Measurements from ENCODE around the gene ZNF414. TPM values are rescaled to one million over a fixed set of nuclear protein-coding genes. Genes with fewer than 3 reads are reported as not detected.
"Not testable (repeated sequence)": the region's sequence is repeated elsewhere in the genome, so short reads cannot be mapped to it uniquely, and the experiment has no call there.

Gene ZNF414
- total RNA-seq, 1 experiment from 2014 or later, result 4.6 TPM

DNA sequence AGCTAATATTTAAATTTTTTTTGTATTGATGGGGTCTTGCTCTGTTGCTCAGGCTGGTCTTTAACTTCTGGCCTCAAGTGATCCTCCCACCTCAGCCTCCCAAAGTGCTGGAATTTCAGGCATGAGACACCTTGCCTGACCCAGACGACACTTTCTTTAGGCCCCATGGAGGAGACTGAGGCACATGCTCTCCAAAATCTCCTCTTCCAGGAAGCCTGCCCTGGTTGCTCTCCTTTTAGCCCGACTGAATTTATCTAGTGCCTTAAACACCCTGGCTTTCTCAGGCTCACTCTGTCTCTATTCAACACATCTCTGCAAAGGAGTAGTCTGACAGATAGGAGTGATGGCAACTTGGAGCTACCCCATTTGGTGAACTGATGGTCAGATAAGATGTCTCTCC lies 44.4 kb upstream of the ZNF414 start:
- no peaks in the 10 kb centered on the region for H3F3A ChIP-seq (ENCODE audit: low read length, unreplicated experiment)
- ATAC-seq (no peak), DNase-seq (no peak)
- no peak overlapping the region for H3K4me3 ChIP-seq (ENCODE audit: low read length)
- no peaks in the 10 kb centered on the region for H3K79me2 ChIP-seq (ENCODE audit: low read length)
- no peak overlapping the region for H3K9ac ChIP-seq (ENCODE audit: low read length)
- BruUV-seq (replicated peaks), result no TSS peak
- ChIA-PET POLR2A (ENCODE audit: unreplicated experiment) (no interaction called here), CTCF (no interaction called here)
- no peak overlapping the region for H3K4me2 ChIP-seq (ENCODE audit: low read length)
- no peaks in the 10 kb centered on the region for H3K4me1 ChIP-seq (ENCODE audit: insufficient read depth, low read length)
- H3K36me3 ChIP-seq (ENCODE audit: low read depth, low read length), result no peaks in the 10 kb centered on the region
- TF ChIP-seq, protein P1, sequence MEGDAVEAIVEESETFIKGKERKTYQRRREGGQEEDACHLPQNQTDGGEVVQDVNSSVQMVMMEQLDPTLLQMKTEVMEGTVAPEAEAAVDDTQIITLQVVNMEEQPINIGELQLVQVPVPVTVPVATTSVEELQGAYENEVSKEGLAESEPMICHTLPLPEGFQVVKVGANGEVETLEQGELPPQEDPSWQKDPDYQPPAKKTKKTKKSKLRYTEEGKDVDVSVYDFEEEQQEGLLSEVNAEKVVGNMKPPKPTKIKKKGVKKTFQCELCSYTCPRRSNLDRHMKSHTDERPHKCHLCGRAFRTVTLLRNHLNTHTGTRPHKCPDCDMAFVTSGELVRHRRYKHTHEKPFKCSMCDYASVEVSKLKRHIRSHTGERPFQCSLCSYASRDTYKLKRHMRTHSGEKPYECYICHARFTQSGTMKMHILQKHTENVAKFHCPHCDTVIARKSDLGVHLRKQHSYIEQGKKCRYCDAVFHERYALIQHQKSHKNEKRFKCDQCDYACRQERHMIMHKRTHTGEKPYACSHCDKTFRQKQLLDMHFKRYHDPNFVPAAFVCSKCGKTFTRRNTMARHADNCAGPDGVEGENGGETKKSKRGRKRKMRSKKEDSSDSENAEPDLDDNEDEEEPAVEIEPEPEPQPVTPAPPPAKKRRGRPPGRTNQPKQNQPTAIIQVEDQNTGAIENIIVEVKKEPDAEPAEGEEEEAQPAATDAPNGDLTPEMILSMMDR (conservative IDR thresholded peaks at IDR 0.05; ENCODE audit: low read depth, low read length), result no peak
- TF ChIP-seq EZH2 (IDR thresholded peaks at IDR 0.05; ENCODE audit: low read length, unreplicated experiment) (no peak), EZH2phosphoT487 (IDR thresholded peaks at IDR 0.05; ENCODE audit: borderline replicate concordance, low read length) (no peak)
- no peaks in the 10 kb centered on the region for H3K9me2 ChIP-seq (replicated peaks; ENCODE audit: low read length)
- no peaks in the 10 kb centered on the region for H4K20me1 ChIP-seq (ENCODE audit: low read length)
- H3K9me3 ChIP-seq (ENCODE audit: low read length), result no peaks in the 10 kb centered on the region
- no peak overlapping the region for H2AFZ ChIP-seq (ENCODE audit: low read length)
- intact Hi-C loops (cut with micrococcal nuclease), result no loop called here
- no peaks in the 10 kb centered on the region for H3K27me3 ChIP-seq (ENCODE audit: low read length)
- H3K27ac ChIP-seq (ENCODE audit: low read length), result no peak overlapping the region

- intact Hi-C loops (cut with micrococcal nuclease), result no loop called here
- DNase-seq (no peak), ATAC-seq (no peak)
- Histone ChIP-seq H3K4me2 (ENCODE audit: low read length) (no peak overlapping the region), H3K4me1 (ENCODE audit: insufficient read depth, low read length) (no peaks in the 10 kb centered on the region), H3K9me2 (replicated peaks; ENCODE audit: low read length) (no peaks in the 10 kb centered on the region), H3K27ac (ENCODE audit: low read length) (no peak overlapping the region), H3K9ac (ENCODE audit: low read length) (no peak overlapping the region), H4K20me1 (ENCODE audit: low read length) (no peaks in the 10 kb centered on the region), H3K79me2 (ENCODE audit: low read length) (no peaks in the 10 kb centered on the region), H3K27me3 (ENCODE audit: low read length) (no peaks in the 10 kb centered on the region), H3F3A (ENCODE audit: low read length, unreplicated experiment) (no peaks in the 10 kb centered on the region), H3K36me3 (ENCODE audit: low read depth, low read length) (no peaks in the 10 kb centered on the region), H3K9me3 (ENCODE audit: low read length) (no peaks in the 10 kb centered on the region), H3K4me3 (ENCODE audit: low read length) (no peak overlapping the region), H2AFZ (ENCODE audit: low read length) (no peak overlapping the region)
- CTCF ChIA-PET, result no interaction called here
- POLR2A ChIA-PET (ENCODE audit: unreplicated experiment), result no interaction called here
- no peak for TF ChIP-seq EZH2 (IDR thresholded peaks at IDR 0.05; ENCODE audit: low read length, unreplicated experiment)
- TF ChIP-seq, protein P1 (conservative IDR thresholded peaks at IDR 0.05; ENCODE audit: low read depth, low read length), result no peak
- TF ChIP-seq EZH2phosphoT487 (IDR thresholded peaks at IDR 0.05; ENCODE audit: borderline replicate concordance, low read length), result no peak
- no TSS peak for BruUV-seq (replicated peaks)
Measured at GRCh38 chr19:8557642-8558238, 43.8 kb upstream of the ZNF414 start.

DNA sequence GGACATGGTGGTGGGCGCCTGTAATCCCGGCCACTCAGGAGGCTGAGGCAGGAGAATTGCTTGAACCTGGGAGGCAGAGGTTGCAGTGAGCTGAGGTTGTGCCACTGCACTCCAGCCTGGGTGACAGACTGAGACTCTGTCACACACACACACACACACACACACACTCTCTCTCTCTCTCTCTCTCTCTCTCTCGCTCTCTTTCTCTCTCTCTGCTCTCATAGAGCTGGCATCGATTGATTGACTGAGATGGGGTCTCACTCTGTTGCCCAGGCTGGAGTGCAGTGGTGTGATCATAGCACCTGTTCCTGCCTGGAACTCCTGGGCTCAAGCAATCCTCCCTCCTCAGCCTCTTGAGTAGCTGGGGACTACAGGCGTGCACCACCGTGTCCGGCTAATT lies 39.8 kb upstream of the ZNF414 start:
- CTCF ChIA-PET; H3F3A ChIP-seq (ENCODE audit: low read length, unreplicated experiment); H2AFZ ChIP-seq (ENCODE audit: low read length); H3K9me2 ChIP-seq (replicated peaks; ENCODE audit: low read length); ATAC-seq; BruUV-seq (replicated peaks); H4K20me1 ChIP-seq (ENCODE audit: low read length); intact Hi-C loops (cut with micrococcal nuclease); H3K79me2 ChIP-seq (ENCODE audit: low read length); H3K4me2 ChIP-seq (ENCODE audit: low read length); H3K27me3 ChIP-seq (ENCODE audit: low read length); H3K36me3 ChIP-seq (ENCODE audit: low read depth, low read length); H3K27ac ChIP-seq (ENCODE audit: low read length); H3K9me3 ChIP-seq (ENCODE audit: low read length); H3K9ac ChIP-seq (ENCODE audit: low read length); DNase-seq; H3K4me1 ChIP-seq (ENCODE audit: insufficient read depth, low read length); H3K4me3 ChIP-seq (ENCODE audit: low read length); POLR2A ChIA-PET (ENCODE audit: unreplicated experiment): not testable (repeated sequence)
